Stimulated activated CD8-positive, alpha-beta memory T cell treated with anti-CD3 and anti-CD28 coated beads, Interleukin-7, amount 100 ng/mL, for 1 hour (primary cell): Measurements from ENCODE around the gene MAN2A2.

ENCODE experiments used
- DNase-seq, 2 donors: peaks; one replicate each; pipeline ENCODE4 v3.0.0-alpha.2; 2020; ENCODE audit warnings: low read depth in 2 of 2

Gene MAN2A2

GRCh38 chr15:90960298-90961091, 57.4 kb downstream of the MAN2A2 start:
- DNase-seq: no peak

GRCh38 chr15:90962021-90962420, 58.9 kb downstream of the MAN2A2 start:
- no peak for DNase-seq

- DNase-seq: no peak
Measured at GRCh38 chr15:90966262-90966661, 63.2 kb downstream of the MAN2A2 start.

GRCh38 chr15:90967206-90967605, 64.1 kb downstream of the MAN2A2 start:
- no peak for DNase-seq

GRCh38 chr15:90968434-90968833, 65.3 kb downstream of the MAN2A2 start:
- DNase-seq: no peak

- no peak for DNase-seq
Measured at GRCh38 chr15:90970274-90970673, 67.2 kb downstream of the MAN2A2 start.

GRCh38 chr15:90972133-90972532, 69.0 kb downstream of the MAN2A2 start:
- DNase-seq: no peak
